Thymus (tissue), 11 donors: ENCODE data around the gene ABLIM2. TPM values are rescaled to one million over a fixed set of nuclear protein-coding genes. Genes with fewer than 3 reads are reported as not detected.

Source experiments
- DNase-seq, 9 donors: peaks; one replicate each; pipeline ENCODE4 v3.0.0-alpha.2; 2013; ENCODE audit warnings: low spot score in 9 of 9, low read depth in 6 of 9, missing footprints in 1 of 9
- H3K27ac ChIP-seq, 2 donors: one replicate each; pipeline ENCODE4 v1.5.1; 2013; ENCODE audit warnings: control low read depth in 1 of 2, low read depth in 1 of 2, low read length in 1 of 2, mild to moderate bottlenecking in 1 of 2, moderate library complexity in 1 of 2
- H3K27me3 ChIP-seq, 2 donors: one replicate each; pipeline ENCODE4 v1.5.1; 2013; ENCODE audit warnings: low read length in 1 of 2; ENCODE audit not compliant: control insufficient read depth in 2 of 2, insufficient read depth in 1 of 2
- H3K36me3 ChIP-seq, 2 donors: one replicate each; pipeline ENCODE4 v1.5.1; 2013; ENCODE audit warnings: low read length in 1 of 2, mild to moderate bottlenecking in 1 of 2, moderate library complexity in 1 of 2; ENCODE audit not compliant: control insufficient read depth in 2 of 2, insufficient read depth in 2 of 2
- H3K4me1 ChIP-seq, 2 donors: one replicate each; pipeline ENCODE4 v1.5.1; 2013; ENCODE audit warnings: low read length in 2 of 2; ENCODE audit not compliant: control insufficient read depth in 2 of 2, insufficient read depth in 2 of 2
- H3K4me3 ChIP-seq, 2 donors: one replicate each; pipeline ENCODE4 v1.5.1; 2013; ENCODE audit warnings: low read length in 2 of 2, control low read depth in 1 of 2, mild to moderate bottlenecking in 1 of 2
- H3K9me3 ChIP-seq, 2 donors: one replicate each; pipeline ENCODE4 v1.5.1; 2013; ENCODE audit warnings: low read length in 1 of 2, mild to moderate bottlenecking in 1 of 2; ENCODE audit not compliant: control insufficient read depth in 2 of 2, insufficient read depth in 1 of 2
- WGBS: extraction: QIAGEN DNeasy Blood & Tissue Kit; methylation state at CpG from one replicate; pipeline ENCODE4 v1.1.7; 2013; 5-methylcytosine and 5-hydroxymethylcytosine counted together
- polyA plus RNA-seq: library from polyadenylated mRNA; stranded (reverse); fragments of 200-250 nt; gene quantifications from one replicate; pipeline ENCODE4 v1.2.3, GENCODE V29; 2013
- total RNA-seq: library from RNA; stranded (reverse); fragments of 120-200 nt; gene quantifications from one replicate; pipeline ENCODE4 v1.2.4, GENCODE V29; 2013
- donor health status: healthy.

ABLIM2 gene
- total and polyA plus RNA-seq, 2 donors, result 1.0 to 7.4 TPM

- no peak overlapping the region for H3K4me3 ChIP-seq
- H3K36me3 ChIP-seq, result no peaks in the 10 kb centered on the region
- DNase-seq, result no peak
- peaks cover 0 to 4% of the 10 kb centered on the region in 2 donors for H3K27me3 ChIP-seq
- H3K27ac ChIP-seq, result peak overlapping the region; percentile 4 to 68
- 77% methylated on average over 17 of the region's 17 CpGs for WGBS
- peaks cover 0 to 10% of the 10 kb centered on the region in 2 donors for H3K4me1 ChIP-seq
- no peaks in the 10 kb centered on the region for H3K9me3 ChIP-seq
These were observed 179.5 kb downstream of the ABLIM2 start for GRCh38 chr4:7978907-7979651.

DNA sequence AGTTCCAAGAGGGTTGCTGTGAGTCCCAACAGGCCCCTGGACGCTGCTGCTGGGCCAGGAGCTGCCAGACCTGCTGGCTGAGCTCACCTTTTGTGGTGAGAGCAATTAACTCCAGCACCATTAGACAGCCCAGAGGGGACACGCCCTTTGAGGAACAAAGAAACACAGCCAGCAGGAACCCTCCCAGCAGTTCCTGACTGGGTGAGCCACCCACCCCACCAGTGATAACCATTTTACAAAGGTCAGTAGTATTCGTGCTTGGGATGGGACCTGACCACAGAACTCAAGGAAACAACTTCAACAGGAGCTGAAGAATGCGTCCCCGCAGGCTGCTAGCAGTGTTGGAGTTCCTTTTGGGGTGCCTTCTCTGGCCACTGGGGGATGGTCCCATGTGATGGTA, 180.1 kb downstream of the ABLIM2 start:
- 73% methylated on average over 5 of the region's 5 CpGs for WGBS
- Histone ChIP-seq H3K4me3 (no peak overlapping the region), H3K27me3 (peaks cover 0 to 4% of the 10 kb centered on the region in 2 donors), H3K9me3 (no peaks in the 10 kb centered on the region), H3K36me3 (no peaks in the 10 kb centered on the region), H3K4me1 (peaks cover 0 to 12% of the 10 kb centered on the region in 2 donors), H3K27ac (peak overlapping the region; percentile 43 to 68)
- no peak for DNase-seq

- no peak for DNase-seq
- H3K36me3 ChIP-seq, result no peaks in the 10 kb centered on the region
- H3K27ac ChIP-seq, result no peak overlapping the region
- H3K4me3 ChIP-seq, result no peak overlapping the region
- peaks cover 0 to 16% of the 10 kb centered on the region in 2 donors for H3K4me1 ChIP-seq
- H3K27me3 ChIP-seq, result peaks cover 0 to 4% of the 10 kb centered on the region in 2 donors
- H3K9me3 ChIP-seq, result no peaks in the 10 kb centered on the region
- 98% methylated on average over 5 of the region's 5 CpGs for WGBS
These were observed 182.0 kb downstream of the ABLIM2 start for GRCh38 chr4:7976634-7977033.

DNA sequence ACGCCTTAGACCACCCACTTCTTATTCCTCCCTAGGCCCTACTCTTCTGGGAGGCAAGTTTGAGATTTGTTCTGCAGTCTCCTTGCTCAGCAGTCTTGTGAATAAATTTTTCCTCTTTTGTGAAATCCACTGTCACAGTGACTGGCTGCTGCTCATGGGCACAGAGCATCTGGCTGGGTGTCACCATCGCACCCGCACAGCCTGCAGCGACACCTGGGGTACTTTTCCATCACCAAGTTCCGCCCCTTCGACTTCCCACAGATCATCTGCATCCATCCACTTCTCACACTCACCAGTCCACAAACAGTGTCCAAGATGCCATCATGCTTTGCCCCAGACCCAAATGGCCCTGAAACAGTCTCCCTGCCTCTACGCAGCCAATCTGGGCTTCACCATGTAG, 182.6 kb downstream of the ABLIM2 start:
- peaks cover 0 to 4% of the 10 kb centered on the region in 2 donors for H3K27me3 ChIP-seq
- no peak for DNase-seq
- no peak overlapping the region for H3K4me3 ChIP-seq
- peaks cover 0 to 20% of the 10 kb centered on the region in 2 donors for H3K4me1 ChIP-seq
- no peaks in the 10 kb centered on the region for H3K9me3 ChIP-seq
- H3K36me3 ChIP-seq, result no peaks in the 10 kb centered on the region
- 95% methylated on average over 7 of the region's 7 CpGs for whole genome bisulfite sequencing
- H3K27ac ChIP-seq, result no peak overlapping the region

DNA sequence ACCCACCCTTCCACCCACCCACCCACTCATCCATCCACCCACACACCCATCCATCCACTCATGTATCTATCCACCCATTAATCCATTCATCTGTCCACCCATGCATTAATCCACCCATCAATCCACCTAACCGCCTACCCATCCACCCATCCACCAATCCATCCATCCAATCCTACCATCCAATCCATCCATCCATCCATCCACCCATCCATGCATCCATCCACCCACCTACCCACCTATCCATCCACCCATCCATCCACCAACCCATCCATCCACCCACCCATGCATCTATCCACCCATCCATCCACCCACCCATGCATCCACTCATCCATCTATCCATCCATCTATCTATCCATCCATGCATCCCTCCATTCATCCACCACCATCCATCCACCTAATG, 184.2 kb downstream of the ABLIM2 start:
- H3K27me3 ChIP-seq, result peaks cover 0 to 4% of the 10 kb centered on the region in 2 donors
- H3K4me3 ChIP-seq, result no peak overlapping the region
- DNase-seq, result no peak
- H3K27ac ChIP-seq, result no peak overlapping the region
- H3K4me1 ChIP-seq, result peaks cover 0 to 31% of the 10 kb centered on the region in 2 donors
- 100% methylated on average over 1 of the region's 1 CpG for WGBS
- H3K36me3 ChIP-seq, result no peaks in the 10 kb centered on the region
- no peaks in the 10 kb centered on the region for H3K9me3 ChIP-seq

DNA sequence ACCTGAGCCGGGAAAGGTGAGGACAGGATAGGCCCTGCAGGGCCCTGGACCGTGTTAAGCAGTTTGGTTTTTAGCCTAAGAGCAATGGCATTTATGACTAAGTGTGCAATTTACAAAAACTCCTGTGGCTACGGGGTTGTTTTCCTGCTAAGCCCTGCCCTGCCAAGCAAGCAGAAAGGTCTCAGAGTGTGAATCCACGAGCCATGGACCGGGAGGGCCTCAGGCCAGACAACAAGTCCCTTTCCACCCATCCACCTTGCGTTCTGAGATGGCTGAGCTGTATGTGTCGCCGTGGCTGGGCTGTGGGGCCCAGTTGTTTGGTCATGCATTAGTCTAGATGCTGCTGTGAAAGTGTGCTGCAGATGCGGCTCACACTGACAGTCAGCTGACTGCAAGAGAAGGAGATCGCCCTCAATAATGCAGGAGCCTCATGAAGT, 185.1 kb downstream of the ABLIM2 start:
- 87% methylated on average over 10 of the region's 10 CpGs for WGBS
- H3K9me3 ChIP-seq, result no peaks in the 10 kb centered on the region
- no peaks in the 10 kb centered on the region for H3K36me3 ChIP-seq
- H3K27me3 ChIP-seq, result peaks cover 0 to under 1% of the 10 kb centered on the region in 2 donors
- no peak overlapping the region for H3K27ac ChIP-seq
- no peak overlapping the region for H3K4me3 ChIP-seq
- peaks cover 0 to 25% of the 10 kb centered on the region in 2 donors for H3K4me1 ChIP-seq
- no peak for DNase-seq

GRCh38 chr4:7971881-7972500, 186.6 kb downstream of the ABLIM2 start:
- H3K4me1 ChIP-seq, result peaks cover 0 to 32% of the 10 kb centered on the region in 2 donors
- no peak overlapping the region for H3K4me3 ChIP-seq
- no peaks in the 10 kb centered on the region for H3K9me3 ChIP-seq
- no peaks in the 10 kb centered on the region for H3K36me3 ChIP-seq
- 96% methylated on average over 13 of the region's 13 CpGs for WGBS
- no peak for DNase-seq
- H3K27ac ChIP-seq, result no peak overlapping the region
- H3K27me3 ChIP-seq, result peaks cover 0 to 3% of the 10 kb centered on the region in 2 donors

GRCh38 chr4:7971159-7971631, 187.4 kb downstream of the ABLIM2 start:
- H3K27me3 ChIP-seq, result peaks cover 0 to 3% of the 10 kb centered on the region in 2 donors
- no peaks in the 10 kb centered on the region for H3K9me3 ChIP-seq
- H3K27ac ChIP-seq, result no peak overlapping the region
- peaks cover 0 to 32% of the 10 kb centered on the region in 2 donors for H3K4me1 ChIP-seq
- 63% methylated on average over 2 of the region's 2 CpGs for WGBS
- no peaks in the 10 kb centered on the region for H3K36me3 ChIP-seq
- H3K4me3 ChIP-seq, result no peak overlapping the region
- DNase-seq, result no peak

GRCh38 chr4:7970361-7970946, 188.2 kb downstream of the ABLIM2 start:
- Histone ChIP-seq H3K4me3 (no peak overlapping the region), H3K9me3 (no peaks in the 10 kb centered on the region), H3K27me3 (peaks cover 0 to 3% of the 10 kb centered on the region in 2 donors), H3K4me1 (peaks cover 0 to 32% of the 10 kb centered on the region in 2 donors), H3K27ac (peak overlapping the region; percentile 72 to 75), H3K36me3 (no peaks in the 10 kb centered on the region)
- 61% methylated on average over 13 of the region's 13 CpGs for WGBS
- DNase-seq, result no peak
